Heart left ventricle (tissue), 13 donors: ENCODE measurements around the gene DUSP18.

Source experiments
- POLR2A ChIP-seq, 2 donors: fragments of 450-650 bp; IDR thresholded peaks; one replicate each; pipeline ENCODE4 v1.6.1; 2017; ENCODE audit warnings: antibody characterized with exemption in 2 of 2, mild to moderate bottlenecking in 2 of 2, moderate library complexity in 2 of 2
- TF ChIP-seq, protein P1 (sequence below), 12 donors: fragments of 200-600 bp; sonication (generic) in 4 of 12; IDR thresholded peaks; one replicate each; pipeline versions ENCODE4 v1.5.0 to v1.8.0; 2018 to 2022; ENCODE audit warnings: antibody characterized with exemption in 12 of 12, mild to moderate bottlenecking in 5 of 12
- donor health status: ischemic (EF 13 %, LVEDD 7.1; RV severe dilation, severe dysfunction).
- donor health status: DM: no; HTN: yes; CAD: no.
- donor health status: DM: no; HTN: no; CAD: no.
- donor health status: ischemic (EF 25% LVEDD 6.9; RV normal size, moderate dysfunction).
- donor health status: ischemic (EF 25% LVEDD 5.7; RV mildly dilated, moderate dysfunction).
- donor health status: ischemic (EF 35%, LVEDD 5.7; RV mildly dilated, moderate dysfunction).
- donor health status: nonischemic (EF 11% LVEDD 7.7; RV severe dilation, severe dysfunction).
- donor health status: DM: yes; HTN: yes; CAD: no.
- donor health status: PGD.
- donor health status: ischemic (EF 29% LVEDD 5.4; RV normal size, mild dysfunction).
- donor health status: nonischemic (EF 23%, LVEDD 6.1; RV moderate dilation, normal function).

DNA sequence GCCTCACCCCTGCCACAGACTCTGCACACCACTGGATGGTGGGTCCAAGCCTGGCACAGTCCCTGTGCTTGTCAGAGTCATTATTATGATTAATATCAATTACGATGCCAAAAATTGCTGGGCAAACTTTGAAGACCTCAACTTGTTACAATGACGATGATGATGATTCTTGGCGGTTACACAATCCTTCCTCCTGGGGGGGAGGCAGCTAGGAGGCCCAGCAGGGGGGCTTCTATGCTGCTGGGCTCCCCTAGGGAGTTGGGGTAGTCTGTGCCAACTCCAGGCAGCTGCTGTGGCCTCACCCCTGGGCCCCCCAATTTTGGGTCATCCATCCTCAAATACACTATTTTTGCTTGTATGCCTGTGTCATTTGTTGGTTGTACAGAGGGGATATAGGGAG lies 20.1 kb downstream of the DUSP18 start:
- TF ChIP-seq, protein P1, sequence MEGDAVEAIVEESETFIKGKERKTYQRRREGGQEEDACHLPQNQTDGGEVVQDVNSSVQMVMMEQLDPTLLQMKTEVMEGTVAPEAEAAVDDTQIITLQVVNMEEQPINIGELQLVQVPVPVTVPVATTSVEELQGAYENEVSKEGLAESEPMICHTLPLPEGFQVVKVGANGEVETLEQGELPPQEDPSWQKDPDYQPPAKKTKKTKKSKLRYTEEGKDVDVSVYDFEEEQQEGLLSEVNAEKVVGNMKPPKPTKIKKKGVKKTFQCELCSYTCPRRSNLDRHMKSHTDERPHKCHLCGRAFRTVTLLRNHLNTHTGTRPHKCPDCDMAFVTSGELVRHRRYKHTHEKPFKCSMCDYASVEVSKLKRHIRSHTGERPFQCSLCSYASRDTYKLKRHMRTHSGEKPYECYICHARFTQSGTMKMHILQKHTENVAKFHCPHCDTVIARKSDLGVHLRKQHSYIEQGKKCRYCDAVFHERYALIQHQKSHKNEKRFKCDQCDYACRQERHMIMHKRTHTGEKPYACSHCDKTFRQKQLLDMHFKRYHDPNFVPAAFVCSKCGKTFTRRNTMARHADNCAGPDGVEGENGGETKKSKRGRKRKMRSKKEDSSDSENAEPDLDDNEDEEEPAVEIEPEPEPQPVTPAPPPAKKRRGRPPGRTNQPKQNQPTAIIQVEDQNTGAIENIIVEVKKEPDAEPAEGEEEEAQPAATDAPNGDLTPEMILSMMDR (IDR thresholded peaks at IDR 0.05), result no peak
- TF ChIP-seq POLR2A (IDR thresholded peaks at IDR 0.05), result no peak
